GM19468 (cell line): ENCODE data around the gene RANBP10.
"Not testable (repeated sequence)": the region's sequence is repeated elsewhere in the genome, so short reads cannot be mapped to it uniquely, and the experiment has no call there.

ENCODE experiments used
- ATAC-seq: cut with Tn5 transposase; IDR thresholded peaks from one replicate; pipeline ENCODE4 v1.9.1; 2021; ENCODE audit warnings: mild to moderate bottlenecking, moderate library complexity, moderate number of reproducible peaks; ENCODE audit not compliant: unreplicated experiment; ENCODE audit errors: extremely low read depth

RANBP10 gene

GRCh38 chr16:67719778-67720144, 86.6 kb downstream of the RANBP10 start:
- ATAC-seq = no peak

DNA sequence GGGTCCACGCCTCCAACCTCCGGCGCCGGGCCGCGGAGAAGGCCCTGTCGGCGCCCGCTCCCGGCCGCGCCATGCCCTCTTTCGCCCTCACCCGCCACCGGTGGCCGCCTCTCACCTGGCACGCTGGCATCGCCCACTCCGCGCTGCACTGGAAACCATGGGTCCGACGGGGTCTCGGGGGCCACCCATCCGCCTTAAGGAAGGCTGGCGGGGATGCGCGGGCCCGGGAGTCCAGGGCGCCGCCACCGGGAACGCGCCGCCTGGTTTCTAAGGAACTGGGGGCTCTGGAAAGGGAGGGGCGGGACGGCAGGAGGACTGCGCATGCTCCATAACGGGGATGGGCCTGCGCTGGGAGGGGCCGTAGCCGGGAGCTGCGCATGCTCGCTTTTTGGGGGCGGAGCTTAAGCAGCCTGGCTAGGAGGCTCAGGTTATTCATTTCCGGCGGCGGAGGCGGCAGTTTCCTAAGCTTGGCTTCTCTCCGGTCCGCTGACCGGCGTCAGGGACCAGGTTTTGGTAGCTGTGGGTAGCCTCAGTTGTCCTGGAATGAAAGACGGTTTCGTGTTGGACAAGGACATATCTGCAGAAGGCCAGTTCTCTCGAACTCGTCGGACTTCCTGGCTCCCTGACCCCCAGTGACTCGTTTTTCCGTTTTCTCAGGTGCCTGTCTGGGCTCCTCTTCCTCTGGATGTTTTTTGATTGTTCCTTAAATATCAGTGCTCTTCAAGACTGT, 87.1 kb downstream of the RANBP10 start, which contains the start of gene GFOD2:
Gene GFOD2, minus strand, starts transcription at position 269 of the 730 bp plus-strand sequence. CDS start 33,601 bp downstream, outside the sequence.
- peak; percentile 69 for ATAC-seq

GRCh38 chr16:67718668-67719047, 87.7 kb downstream of the RANBP10 start:
- no peak for ATAC-seq

DNA sequence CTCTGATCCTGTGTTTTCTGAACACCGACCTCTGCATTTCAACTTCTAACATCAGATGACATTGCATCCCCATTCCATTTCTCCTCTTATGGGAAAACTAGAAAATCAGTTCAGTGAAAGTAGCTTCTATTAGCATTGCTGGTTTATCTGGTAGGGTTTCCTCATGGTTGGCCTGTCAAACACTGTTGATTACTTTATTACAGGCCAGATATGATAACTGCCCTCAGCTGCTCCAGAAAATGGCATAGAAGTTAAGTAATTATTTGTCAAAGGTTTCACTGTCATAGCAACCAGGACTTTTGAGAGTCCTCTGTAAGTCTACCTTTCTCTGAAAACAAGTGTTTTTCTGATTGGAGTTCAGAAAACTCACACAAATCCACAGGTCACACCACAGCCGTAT, 90.3 kb downstream of the RANBP10 start:
- ATAC-seq = no peak

GRCh38 chr16:67714522-67714921, 91.8 kb downstream of the RANBP10 start:
- ATAC-seq = no peak

GRCh38 chr16:67713647-67714273, 92.6 kb downstream of the RANBP10 start:
- ATAC-seq = no peak

DNA sequence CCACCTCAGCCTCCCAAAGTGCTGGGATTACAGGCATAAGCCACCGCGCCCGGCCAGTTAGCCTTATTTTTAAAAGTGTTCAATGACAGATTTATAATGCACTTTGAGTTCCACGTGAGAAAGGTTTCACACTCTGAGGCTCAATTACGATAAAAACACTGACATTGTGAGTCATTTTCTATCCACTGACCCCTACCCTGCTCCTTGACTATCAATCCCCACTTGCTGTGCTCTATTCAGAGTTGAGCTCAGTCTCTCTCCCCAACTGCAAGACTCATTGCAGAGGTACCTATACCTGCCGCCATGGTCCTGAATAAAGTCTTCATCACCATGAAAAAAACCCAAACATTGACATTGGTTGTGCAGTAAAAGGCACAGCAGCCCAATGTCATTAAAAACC, 95.8 kb downstream of the RANBP10 start:
- no peak for ATAC-seq

DNA sequence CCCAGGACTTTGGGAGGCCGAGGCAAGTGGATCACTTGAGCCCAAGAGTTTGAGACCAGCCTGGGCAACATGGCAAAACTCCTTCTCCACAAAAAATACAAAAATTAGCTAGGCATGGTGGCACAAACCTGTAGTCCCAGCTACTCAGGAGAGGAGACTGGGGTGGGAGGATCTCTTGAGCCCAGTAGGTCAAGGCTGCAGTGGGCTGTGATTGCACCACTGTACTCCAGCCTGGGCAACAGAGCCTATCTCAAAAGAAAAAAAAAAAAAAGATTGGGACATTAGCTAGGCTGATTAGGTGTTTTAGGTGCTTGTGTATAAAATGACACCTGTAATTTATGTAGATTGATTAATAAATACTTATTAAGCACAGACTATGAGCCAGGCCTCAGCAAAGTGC, 97.3 kb downstream of the RANBP10 start:
- ATAC-seq = no peak

DNA sequence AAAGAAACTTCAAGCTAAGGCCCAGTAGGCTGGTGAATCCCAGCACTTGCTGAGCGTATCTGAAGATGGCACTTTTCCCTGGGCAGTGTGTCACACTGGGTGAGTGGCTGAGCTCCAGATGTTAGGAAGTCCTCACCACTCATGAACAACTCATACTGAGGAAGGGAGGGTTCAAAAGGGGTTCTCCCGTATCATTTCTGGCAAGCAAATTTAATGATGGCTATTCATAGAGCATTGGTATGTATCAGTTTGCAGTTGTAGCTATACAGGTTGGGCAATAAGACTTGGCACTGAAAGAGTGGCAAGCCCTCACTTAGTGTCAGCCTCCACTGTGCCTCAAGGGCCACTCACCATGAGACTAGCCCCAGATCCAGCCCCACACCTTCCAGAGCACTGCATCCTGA, 98.0 kb downstream of the RANBP10 start:
- no peak for ATAC-seq

DNA sequence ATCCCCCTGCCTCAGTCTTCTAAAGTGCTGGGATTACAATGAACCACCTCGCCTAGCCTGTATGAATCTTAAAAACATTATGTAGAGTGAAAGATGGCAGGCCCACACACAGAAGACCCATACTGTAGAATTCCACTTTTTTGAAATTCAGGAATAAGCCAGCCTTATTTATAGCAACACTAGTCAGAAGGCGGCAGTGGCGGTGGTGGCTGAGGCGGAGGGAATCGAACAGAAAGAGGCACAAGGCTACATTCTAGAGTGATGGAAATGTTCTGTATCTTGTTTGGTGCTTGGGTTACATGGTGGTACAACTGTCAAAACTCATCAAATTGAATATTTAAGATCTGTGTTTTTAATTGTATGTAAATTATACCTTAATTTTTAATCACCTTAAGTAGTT, 98.6 kb downstream of the RANBP10 start:
- ATAC-seq = no peak

DNA sequence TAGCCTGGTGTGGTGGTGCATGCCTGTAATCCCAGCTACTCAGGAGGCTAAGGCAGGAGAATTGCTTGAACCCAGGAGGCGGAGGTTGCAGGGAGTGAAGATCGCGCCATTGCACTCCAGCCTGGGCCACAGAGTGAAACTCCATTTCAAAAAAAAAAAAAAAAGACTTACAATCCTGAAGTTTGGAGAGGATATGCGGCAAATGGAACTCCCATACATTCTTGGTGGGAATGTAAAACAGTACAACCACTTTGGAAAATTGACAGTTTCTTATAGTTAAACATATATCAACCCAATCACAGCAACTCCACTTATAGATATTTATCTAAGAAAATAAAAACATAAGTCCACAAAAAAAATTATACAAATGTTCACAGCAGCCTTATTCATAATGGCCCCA, 99.2 kb downstream of the RANBP10 start:
- ATAC-seq = no peak

GRCh38 chr16:67704110-67704509, 102.2 kb downstream of the RANBP10 start:
- no peak for ATAC-seq

DNA sequence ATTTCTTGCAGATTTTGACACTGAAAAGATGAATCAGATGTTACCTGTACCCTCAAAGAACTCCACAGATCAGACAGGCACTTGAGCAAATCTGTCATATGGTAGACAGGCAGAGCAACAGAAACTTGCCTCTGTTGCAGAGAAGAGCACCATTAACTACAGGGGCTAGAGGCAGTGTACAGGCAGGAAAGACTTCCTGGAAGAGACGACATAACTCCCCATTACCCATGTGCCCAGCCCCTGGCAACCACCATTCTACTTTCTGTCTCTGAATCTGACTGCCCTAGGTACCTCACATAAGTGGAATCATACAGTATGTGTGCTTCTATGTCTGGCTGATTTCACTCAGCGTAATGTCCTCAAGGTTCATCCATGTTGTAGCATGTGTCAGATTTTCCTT, 102.7 kb downstream of the RANBP10 start:
- ATAC-seq = no peak

DNA sequence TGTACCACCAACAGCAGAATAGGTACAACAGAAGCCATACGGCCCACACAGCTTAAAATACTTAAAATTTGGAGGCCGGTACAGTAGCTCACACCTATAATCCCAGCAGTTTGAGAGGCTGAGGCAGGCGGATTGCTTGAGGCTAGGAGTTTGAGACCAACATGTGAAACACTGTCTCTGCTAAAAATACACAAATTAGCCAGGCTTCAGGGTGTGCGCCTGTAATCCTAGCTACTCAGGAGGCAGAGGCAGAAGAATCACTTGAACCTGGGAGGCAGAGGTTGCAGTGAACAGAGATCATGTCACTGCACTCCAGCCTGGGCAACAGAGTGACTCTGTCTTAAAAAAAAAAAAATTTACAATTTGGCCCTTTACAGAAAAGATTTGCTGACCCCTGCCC, 104.2 kb downstream of the RANBP10 start:
- ATAC-seq = no peak

DNA sequence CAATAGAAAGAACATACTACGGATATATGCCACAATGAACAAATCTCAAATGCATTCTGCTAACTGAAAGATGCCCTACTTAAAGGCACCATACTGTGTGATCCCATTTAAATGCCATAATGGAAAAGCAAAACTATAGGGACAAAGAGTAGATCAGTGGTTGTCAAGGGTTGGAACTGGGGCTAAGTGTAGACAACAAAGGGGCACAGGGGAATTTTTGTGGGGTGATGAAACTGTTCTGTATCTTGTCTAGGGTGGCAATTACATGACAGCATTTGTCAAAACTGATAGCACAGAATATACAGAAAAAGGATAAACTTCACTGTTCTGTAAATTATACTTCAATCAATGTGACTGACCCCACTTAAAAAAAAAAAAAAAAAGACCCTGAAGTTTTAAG, 104.9 kb downstream of the RANBP10 start:
- no peak for ATAC-seq

- ATAC-seq = no peak
These were observed 107.1 kb downstream of the RANBP10 start for GRCh38 chr16:67699265-67699664.

DNA sequence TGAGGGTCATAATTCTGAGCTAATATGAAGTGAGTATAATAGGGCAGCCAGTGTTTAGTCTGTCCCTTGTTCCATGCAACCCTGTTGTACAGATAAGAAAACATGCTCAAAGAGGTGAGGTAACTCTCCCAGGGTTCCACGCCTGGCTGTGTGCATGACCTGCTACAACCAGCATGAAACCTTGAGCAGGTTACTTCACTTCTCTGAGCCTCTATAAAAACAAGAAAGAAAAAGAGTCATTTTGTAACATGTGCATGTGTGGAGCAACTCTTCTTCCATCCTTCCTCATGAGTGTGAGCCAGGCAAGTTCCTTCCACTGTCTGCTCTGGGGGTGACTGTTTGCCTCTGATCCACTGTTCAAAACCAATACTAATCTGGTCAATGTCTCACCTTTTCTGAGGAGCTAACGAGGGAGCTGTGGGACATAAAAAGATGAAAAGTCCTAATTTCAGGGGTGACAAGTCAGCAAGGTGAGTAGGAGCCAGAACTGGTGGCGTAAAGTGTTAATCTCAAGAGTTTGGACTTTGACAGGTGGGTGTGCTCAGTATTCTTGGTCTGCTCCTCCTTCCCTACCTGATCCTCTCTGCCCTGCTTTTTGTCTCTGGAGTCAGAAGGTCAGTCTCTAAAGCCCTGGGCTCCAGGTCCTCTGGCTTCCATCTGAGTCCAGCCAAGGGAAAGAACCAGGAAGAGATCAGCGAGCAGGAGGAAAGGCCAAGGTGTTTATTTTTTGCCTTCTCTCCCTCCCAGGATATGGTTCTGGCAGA, 108.8 kb downstream of the RANBP10 start:
- ATAC-seq = no peak

DNA sequence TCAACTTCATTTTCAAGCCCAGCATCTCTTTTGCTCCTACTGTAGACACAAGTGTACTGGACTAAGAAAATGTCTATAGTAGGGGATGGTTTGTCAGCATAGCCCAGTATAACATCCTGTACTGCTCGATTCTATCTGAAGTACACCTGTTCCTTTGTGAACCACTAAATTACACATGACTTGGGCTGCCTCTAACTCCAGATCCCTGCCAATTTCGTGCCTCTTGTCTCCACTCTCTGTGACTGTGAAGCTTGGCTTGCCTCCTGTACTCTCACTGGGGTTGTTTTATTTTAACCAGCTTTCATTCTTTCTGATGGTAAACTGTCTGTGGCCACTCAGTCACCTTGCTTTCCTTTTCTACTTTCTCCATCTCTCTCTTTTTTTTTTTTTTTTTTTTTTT, 111.7 kb downstream of the RANBP10 start:
- no peak for ATAC-seq

DNA sequence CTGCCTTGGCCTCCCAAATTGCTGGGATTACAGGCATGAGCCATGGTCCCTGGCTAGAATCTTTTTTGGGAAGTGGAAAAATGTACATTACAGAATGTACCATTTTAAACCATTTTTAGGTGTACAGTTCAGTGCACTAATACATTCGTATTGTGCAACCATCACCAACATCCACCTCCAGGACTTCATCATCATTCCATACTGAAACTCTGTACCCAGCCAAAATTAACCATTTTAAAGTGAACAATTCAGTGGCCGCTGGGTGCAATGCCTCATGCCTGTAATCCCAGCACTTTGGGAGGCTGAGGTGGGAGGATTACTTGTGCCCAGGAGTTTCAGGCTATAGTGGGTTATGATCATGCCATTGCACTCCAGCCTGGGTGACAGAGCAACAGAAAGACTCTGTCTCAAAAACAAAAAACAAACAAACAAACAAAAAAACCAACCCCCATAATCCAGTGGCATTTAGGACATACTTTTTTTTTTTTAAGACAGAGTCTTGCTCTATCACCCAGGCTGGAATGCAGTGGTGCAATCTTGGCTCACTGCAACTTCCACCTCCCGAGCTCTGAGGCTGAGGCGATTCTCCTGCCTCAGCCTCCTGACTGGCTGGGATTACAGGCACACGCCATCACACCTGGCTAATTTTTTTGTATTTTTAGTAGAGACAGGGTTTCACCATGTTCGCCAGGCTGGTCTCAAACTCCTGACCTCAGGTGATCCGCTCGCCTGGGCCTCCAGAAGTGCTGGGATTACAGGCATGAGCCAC, 112.7 kb downstream of the RANBP10 start:
- ATAC-seq = not testable (repeated sequence)

GRCh38 chr16:67685388-67686112, 120.8 kb downstream of the RANBP10 start:
- no peak for ATAC-seq
